Stimulated activated CD8-positive, alpha-beta memory T cell treated with anti-CD3 and anti-CD28 coated beads, Interleukin-15, amount 100 ng/mL, for 1 hour (primary cell): ENCODE data around the gene ENKD1.

Source experiments
- DNase-seq: peaks from one replicate; pipeline ENCODE4 v3.0.0-alpha.2; 2020; ENCODE audit warnings: low read depth

Gene ENKD1

GRCh38 chr16:67648764-67649407, 17.7 kb downstream of the ENKD1 start:
- DNase-seq: no peak

GRCh38 chr16:67648088-67648763, 18.3 kb downstream of the ENKD1 start:
- DNase-seq: no peak

GRCh38 chr16:67647681-67648080, 18.9 kb downstream of the ENKD1 start:
- no peak for DNase-seq

GRCh38 chr16:67647111-67647651, 19.4 kb downstream of the ENKD1 start:
- no peak for DNase-seq

- DNase-seq: no peak
Measured at GRCh38 chr16:67645397-67646121, 21.0 kb downstream of the ENKD1 start.

- DNase-seq: no peak
Measured at GRCh38 chr16:67644038-67644437, 22.5 kb downstream of the ENKD1 start.

- DNase-seq: no peak
Measured at GRCh38 chr16:67641779-67642708, 24.5 kb downstream of the ENKD1 start.

GRCh38 chr16:67637625-67638024, 28.9 kb downstream of the ENKD1 start:
- DNase-seq: no peak

GRCh38 chr16:67636713-67637112, 29.8 kb downstream of the ENKD1 start:
- no peak for DNase-seq

GRCh38 chr16:67632415-67633172, 34.0 kb downstream of the ENKD1 start:
- DNase-seq: no peak

- DNase-seq: no peak
Measured at GRCh38 chr16:67628216-67628615, 38.3 kb downstream of the ENKD1 start.

- DNase-seq: no peak
Measured at GRCh38 chr16:67613808-67614207, 52.7 kb downstream of the ENKD1 start.
